ENCODE results near the gene FARP1.

FARP1 gene

GRCh38 chr13:98176777-98177608 is 34.1 kb downstream of the FARP1 start, which contains the start of gene RNF113B:
Gene RNF113B, minus strand, starts transcription at chr13:98177269. Its CDS starts 33 bp downstream, at chr13:98177236.
- no peak for DNase-seq

- DNase-seq = no peak
Observed at GRCh38 chr13:98180092-98180491, 37.2 kb downstream of the FARP1 start.

GRCh38 chr13:98181111-98181815 is 38.4 kb downstream of the FARP1 start:
- no peak for DNase-seq

- no peak for DNase-seq
Observed at GRCh38 chr13:98182153-98182552, 39.3 kb downstream of the FARP1 start.

- no peak for DNase-seq
Observed at GRCh38 chr13:98182589-98182988, 39.7 kb downstream of the FARP1 start.

- no peak for DNase-seq
Observed at GRCh38 chr13:98184792-98185191, 41.9 kb downstream of the FARP1 start.

- no peak for DNase-seq
Observed at GRCh38 chr13:98187155-98187964, 44.5 kb downstream of the FARP1 start.

GRCh38 chr13:98187965-98188261 is 45.0 kb downstream of the FARP1 start:
- no peak for DNase-seq

- DNase-seq = no peak
Observed at GRCh38 chr13:98188544-98189166, 45.8 kb downstream of the FARP1 start.

- no peak for DNase-seq
Observed at GRCh38 chr13:98189841-98190505, 47.1 kb downstream of the FARP1 start.

GRCh38 chr13:98190889-98191444 is 48.1 kb downstream of the FARP1 start:
- DNase-seq = no peak

GRCh38 chr13:98192008-98192407 is 49.1 kb downstream of the FARP1 start:
- DNase-seq = no peak

- DNase-seq = no peak
Observed at GRCh38 chr13:98195054-98195791, 52.3 kb downstream of the FARP1 start.

GRCh38 chr13:98198683-98199082 is 55.8 kb downstream of the FARP1 start:
- no peak for DNase-seq

- peak; percentile 61 for DNase-seq
Observed at GRCh38 chr13:98199480-98199879, 56.6 kb downstream of the FARP1 start.

- no peak for DNase-seq
Observed at GRCh38 chr13:98200211-98200878, 57.5 kb downstream of the FARP1 start.

GRCh38 chr13:98201189-98201588 is 58.3 kb downstream of the FARP1 start:
- DNase-seq = no peak

- DNase-seq = no peak
Observed at GRCh38 chr13:98201984-98202383, 59.1 kb downstream of the FARP1 start.

GRCh38 chr13:98203646-98204326 is 60.9 kb downstream of the FARP1 start:
- DNase-seq = no peak

- DNase-seq = no peak
Observed at GRCh38 chr13:98204546-98204945, 61.7 kb downstream of the FARP1 start.
